Femur (tissue), 1 donor: ENCODE data around the gene METTL1.

Experiments
- DNase-seq: peaks from one replicate; pipeline ENCODE4 v3.0.0-alpha.2; 2017

The METTL1 gene

GRCh38 chr12:57735952-57736740, 35.8 kb downstream of the METTL1 start:
- peak; percentile 74 for DNase-seq

GRCh38 chr12:57735198-57735855, 36.6 kb downstream of the METTL1 start:
- peak; percentile 84 for DNase-seq

GRCh38 chr12:57734591-57734990, 37.3 kb downstream of the METTL1 start:
- DNase-seq = no peak

- DNase-seq = peak; percentile 12
Measured at GRCh38 chr12:57733928-57734327, 38.0 kb downstream of the METTL1 start.

GRCh38 chr12:57732726-57733593, 38.9 kb downstream of the METTL1 start:
- no peak for DNase-seq

GRCh38 chr12:57732270-57732669, 39.6 kb downstream of the METTL1 start:
- no peak for DNase-seq

GRCh38 chr12:57731411-57732080, 40.4 kb downstream of the METTL1 start:
- DNase-seq = no peak

- DNase-seq = no peak
Measured at GRCh38 chr12:57730336-57731067, 41.4 kb downstream of the METTL1 start.

GRCh38 chr12:57729321-57729844, 42.5 kb downstream of the METTL1 start:
- no peak for DNase-seq

GRCh38 chr12:57727758-57728395, 44.0 kb downstream of the METTL1 start:
- no peak for DNase-seq

GRCh38 chr12:57726884-57727757, 44.8 kb downstream of the METTL1 start:
- no peak for DNase-seq

- DNase-seq = peak; percentile 83
Measured at GRCh38 chr12:57726151-57726883, 45.6 kb downstream of the METTL1 start.

GRCh38 chr12:57725851-57726150, 46.1 kb downstream of the METTL1 start:
- DNase-seq = no peak

GRCh38 chr12:57724936-57725740, 46.8 kb downstream of the METTL1 start:
- DNase-seq = no peak

- DNase-seq = no peak
Measured at GRCh38 chr12:57724003-57724935, 47.6 kb downstream of the METTL1 start.

GRCh38 chr12:57723630-57723962, 48.3 kb downstream of the METTL1 start:
- DNase-seq = no peak

- no peak for DNase-seq
Measured at GRCh38 chr12:57722716-57723629, 48.9 kb downstream of the METTL1 start.
